BJ (cell line): ENCODE results near the gene ATOH8. TPM values are rescaled to one million over a fixed set of nuclear protein-coding genes. Genes with fewer than 3 reads are reported as not detected.
A peak's percentile ranks its signal among the peaks of the same experiment; 100 is the strongest.

Source experiments
- CTCF ChIA-PET: fragments of 350-600 bp; formaldehyde crosslinking; extraction: SDS; loops from one replicate; lab custom pipeline; 2021; ENCODE audit warnings: antibody characterized with exemption, inconsistent platforms; lab: Yijun Ruan, JAX
- POLR2A ChIA-PET: fragments of 300-600 bp; sonication (Branson Sonifier 250); formaldehyde crosslinking; extraction: SDS; loops from one replicate; lab custom pipeline; 2021; ENCODE audit warnings: antibody characterized with exemption; lab: Charles Lee
- DNase-seq: peaks from one replicate; pipeline ENCODE4 v3.0.0-alpha.2; 2011; ENCODE audit warnings: low read depth
- H3K27me3 ChIP-seq: 2 replicates; pipeline ENCODE4 v1.6.0; 2011; ENCODE audit warnings: low read length; ENCODE audit not compliant: control insufficient read depth, insufficient read depth
- H3K36me3 ChIP-seq: 2 replicates; pipeline ENCODE4 v1.5.1; 2011; ENCODE audit warnings: low read length; ENCODE audit not compliant: control insufficient read depth, insufficient read depth
- H3K4me3 ChIP-seq: 2 replicates; pipeline ENCODE4 v1.5.1; 2011; ENCODE audit warnings: low read depth, mild to moderate bottlenecking, control low read depth, low read length
- CTCF ChIP-seq: IDR thresholded peaks from 2 replicates; pipeline ENCODE4 v1.5.1; 2011; ENCODE audit warnings: low read depth, mild to moderate bottlenecking, control low read depth, inconsistent platforms, low read length, moderate library complexity; ENCODE audit not compliant: insufficient read depth
- polyA plus RNA-seq: library from polyadenylated mRNA; depleted of rRNA; stranded (reverse); fragments of >200 nt; gene quantifications from 2 replicates; pipeline ENCODE4 v1.2.3, GENCODE V29; 2011

Gene ATOH8
- polyA plus RNA-seq, 1 experiment: 19.5 TPM

GRCh38 chr2:85813211-85813981 is 59.6 kb downstream of the ATOH8 start:
- POLR2A ChIA-PET: no interaction called here
- no peaks in the 10 kb centered on the region for H3K27me3 ChIP-seq
- H3K36me3 ChIP-seq: no peaks in the 10 kb centered on the region
- no peak overlapping the region for H3K4me3 ChIP-seq
- no peak for TF ChIP-seq CTCF
- no peak for DNase-seq
- CTCF ChIA-PET: interaction anchor here (0.6 to 19.1 kb wide), 52 partner anchors 10 to 408 kb away, joined by 3 to 245 read pairs (median 4); partner anchors contain the start of genes ATOH8, POLR1A, PTCD3 and USP39

GRCh38 chr2:85813982-85814801 is 60.4 kb downstream of the ATOH8 start:
- H3K4me3 ChIP-seq: no peak overlapping the region
- ChIA-PET POLR2A (no interaction called here), CTCF (interaction anchor here (0.6 to 19.1 kb wide), 52 partner anchors 10 to 407 kb away, joined by 3 to 245 read pairs (median 4); partner anchors contain the start of genes ATOH8, POLR1A, PTCD3 and USP39)
- no peak for DNase-seq
- TF ChIP-seq CTCF: peak; percentile 96
- no peaks in the 10 kb centered on the region for H3K27me3 ChIP-seq
- no peaks in the 10 kb centered on the region for H3K36me3 ChIP-seq

DNA sequence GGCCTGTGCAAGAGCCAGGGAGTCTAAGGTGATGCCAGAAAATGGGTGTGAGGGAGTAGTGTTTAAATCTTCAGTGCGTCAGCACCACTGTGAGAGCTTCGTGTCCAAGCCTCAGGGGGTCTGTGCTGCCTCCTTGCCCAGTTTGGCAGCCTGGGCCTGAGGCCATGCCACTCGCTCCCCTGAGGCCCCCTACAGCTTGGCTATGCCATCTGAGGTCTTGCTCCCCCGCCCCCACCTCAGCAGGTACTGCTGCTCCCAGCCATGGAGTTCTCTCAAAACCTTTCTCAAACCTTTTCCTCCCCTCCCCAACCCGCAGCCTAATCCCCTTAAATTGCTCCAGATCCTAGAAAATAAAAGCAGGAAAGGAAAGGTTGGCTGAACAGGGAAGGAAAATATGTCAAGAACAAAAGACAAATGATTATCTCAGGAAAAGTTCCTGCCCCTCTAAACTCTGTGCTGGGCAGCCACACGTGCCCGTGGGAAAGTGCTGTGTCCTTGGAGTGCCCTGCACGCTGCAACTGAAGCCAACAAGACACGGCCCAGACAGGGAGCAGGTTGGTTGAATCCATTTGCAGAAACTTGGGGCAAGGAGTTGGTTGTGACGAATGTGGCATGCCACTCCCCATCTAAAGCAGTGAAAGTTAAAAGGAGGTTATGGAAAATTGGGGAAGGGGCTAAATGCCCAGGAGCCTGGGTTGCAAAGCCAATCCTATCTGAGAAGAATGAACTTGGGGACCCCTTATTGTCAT is 61.2 kb downstream of the ATOH8 start:
- no peak for TF ChIP-seq CTCF
- CTCF ChIA-PET: interaction anchor here (0.8 to 19.1 kb wide), 38 partner anchors 9 to 291 kb away, joined by 3 to 245 read pairs (median 5); partner anchors contain the start of genes ATOH8, POLR1A, PTCD3 and USP39
- POLR2A ChIA-PET: interaction anchor here (0.6 kb wide), 1 partner anchor 90 kb away, joined by 3 read pairs; no protein-coding TSS in a partner anchor
- no peak overlapping the region for H3K4me3 ChIP-seq
- DNase-seq: no peak
- H3K27me3 ChIP-seq: no peaks in the 10 kb centered on the region
- H3K36me3 ChIP-seq: no peaks in the 10 kb centered on the region

DNA sequence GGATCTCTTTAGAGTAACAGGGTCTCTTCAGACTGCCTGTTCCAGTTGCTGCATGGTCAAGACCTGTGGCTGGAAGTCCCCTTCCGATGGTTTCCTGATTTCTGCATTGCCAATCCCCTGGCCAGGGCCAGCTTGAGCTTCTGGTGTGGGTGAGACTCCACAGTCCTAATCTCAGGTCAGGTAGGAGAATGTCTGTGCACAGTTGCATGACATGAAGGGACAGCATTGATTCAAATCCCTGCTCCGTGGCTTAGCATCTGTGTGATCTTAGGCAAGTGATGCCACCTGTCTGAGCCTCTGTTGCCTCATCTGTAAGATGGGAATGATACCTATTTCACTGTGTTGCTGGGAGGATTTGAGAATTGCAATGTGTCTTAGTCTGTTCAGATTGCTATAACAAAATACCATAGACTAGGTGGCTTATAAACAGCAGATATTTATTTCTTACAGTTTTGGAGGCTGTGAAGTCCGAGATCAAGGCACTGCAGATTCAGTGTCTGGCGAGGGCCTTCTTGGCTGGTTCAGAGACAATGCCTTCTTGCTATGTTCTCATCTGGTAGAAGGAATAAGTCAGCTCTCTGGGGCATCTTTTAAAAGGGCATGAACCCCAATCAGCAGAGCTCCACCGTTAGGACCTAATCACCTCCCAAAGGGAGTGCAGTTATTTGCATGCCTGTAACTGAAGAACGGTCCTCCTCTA is 66.2 kb downstream of the ATOH8 start:
- Histone ChIP-seq H3K36me3 (no peaks in the 10 kb centered on the region), H3K4me3 (no peak overlapping the region), H3K27me3 (no peaks in the 10 kb centered on the region; the same call in 1 of the 2 replicates)
- POLR2A ChIA-PET: no interaction called here
- CTCF ChIA-PET: interaction anchor here (1.8 to 19.5 kb wide), 5 partner anchors 7 to 259 kb away, joined by 3 to 354 read pairs (median 21); no protein-coding TSS in a partner anchor
- TF ChIP-seq CTCF: no peak
- no peak for DNase-seq
